GM19193 (cell line): Measurements from ENCODE around the gene DIP2A.

ENCODE experiments used
- POLR2A ChIP-seq: IDR thresholded peaks from 4 replicates; pipeline ENCODE4 v1.6.1; 2011; ENCODE audit not compliant: insufficient read depth, insufficient read length; ENCODE audit errors: extremely low read depth

The DIP2A gene

DNA sequence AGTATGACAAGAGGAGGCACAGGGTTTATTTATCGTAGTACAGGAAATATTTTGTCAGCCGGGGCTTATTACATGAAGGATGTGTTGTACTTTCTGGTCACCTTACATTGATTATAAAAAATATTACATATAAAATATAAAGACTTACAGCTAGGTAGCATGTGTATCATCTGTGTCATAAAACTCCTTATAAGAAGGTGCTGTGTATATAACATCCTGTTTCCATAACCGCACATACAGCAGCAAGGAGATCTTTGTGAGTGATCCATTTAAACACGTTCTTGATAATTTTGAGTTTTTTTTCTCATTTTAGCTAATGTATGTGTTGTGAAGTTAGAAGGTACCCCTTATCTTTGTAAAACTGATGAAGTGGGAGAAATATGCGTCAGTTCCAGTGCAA lies 86.1 kb downstream of the DIP2A start:
- no peak for TF ChIP-seq POLR2A

DNA sequence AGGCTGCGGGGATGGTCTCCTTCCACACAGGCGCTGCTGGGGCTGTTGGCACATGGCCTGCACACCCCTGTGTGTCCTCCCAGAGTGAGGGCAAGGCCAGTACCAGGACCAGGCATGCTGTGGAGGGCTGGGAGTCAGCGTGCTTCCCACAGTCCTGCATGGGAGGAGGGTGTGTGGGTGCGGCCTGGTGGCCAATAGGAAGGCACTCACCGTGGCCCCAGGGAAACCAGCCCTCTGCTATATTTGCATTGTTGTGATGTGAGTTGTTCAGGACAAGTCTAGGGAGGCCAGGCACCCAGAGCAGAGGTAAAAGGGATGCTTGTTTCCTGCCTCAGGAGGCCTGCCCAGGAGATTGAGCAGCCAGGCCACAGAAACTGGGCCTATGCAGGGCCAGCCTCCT lies 86.7 kb downstream of the DIP2A start:
- TF ChIP-seq POLR2A = no peak

DNA sequence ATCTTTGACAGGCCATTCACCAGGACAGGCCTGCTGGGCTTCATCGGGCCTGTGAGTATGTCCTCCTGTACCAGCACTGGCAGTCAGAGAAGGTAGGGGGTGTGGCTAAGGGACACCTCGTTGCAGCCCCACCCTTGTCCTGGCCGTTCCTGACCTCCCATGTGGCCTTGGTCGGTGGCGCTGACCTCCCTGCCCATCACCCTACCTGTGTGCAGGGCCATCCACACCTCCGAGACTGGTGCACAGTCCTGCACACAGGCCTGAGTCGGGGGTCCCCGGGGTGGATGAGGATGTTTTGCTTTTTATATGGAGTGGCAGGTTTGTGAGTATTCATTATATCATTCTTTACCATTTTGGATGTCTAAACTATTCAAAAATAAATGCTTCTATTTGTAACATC lies 87.2 kb downstream of the DIP2A start:
- TF ChIP-seq POLR2A = no peak

- no peak for TF ChIP-seq POLR2A
These were observed 88.1 kb downstream of the DIP2A start for GRCh38 chr21:46546799-46547198.

DNA sequence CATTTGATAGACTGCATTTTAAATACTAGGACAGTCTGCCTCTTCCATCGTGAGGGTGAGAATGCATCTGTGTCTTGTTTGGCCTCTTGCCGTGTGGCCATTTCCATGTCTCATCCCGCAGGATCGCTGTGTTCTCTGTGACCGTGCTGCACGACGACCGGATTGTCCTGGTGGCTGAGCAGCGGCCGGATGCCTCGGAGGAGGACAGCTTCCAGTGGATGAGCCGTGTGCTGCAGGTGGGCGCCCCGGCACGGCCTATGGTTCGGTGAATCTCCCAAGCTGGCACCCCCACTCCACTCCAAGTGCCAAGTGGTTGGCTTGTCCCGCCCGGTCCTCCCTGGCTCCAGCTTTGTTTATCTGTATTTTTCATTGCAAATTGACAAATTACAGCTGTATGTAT lies 91.0 kb downstream of the DIP2A start:
- no peak for TF ChIP-seq POLR2A

DNA sequence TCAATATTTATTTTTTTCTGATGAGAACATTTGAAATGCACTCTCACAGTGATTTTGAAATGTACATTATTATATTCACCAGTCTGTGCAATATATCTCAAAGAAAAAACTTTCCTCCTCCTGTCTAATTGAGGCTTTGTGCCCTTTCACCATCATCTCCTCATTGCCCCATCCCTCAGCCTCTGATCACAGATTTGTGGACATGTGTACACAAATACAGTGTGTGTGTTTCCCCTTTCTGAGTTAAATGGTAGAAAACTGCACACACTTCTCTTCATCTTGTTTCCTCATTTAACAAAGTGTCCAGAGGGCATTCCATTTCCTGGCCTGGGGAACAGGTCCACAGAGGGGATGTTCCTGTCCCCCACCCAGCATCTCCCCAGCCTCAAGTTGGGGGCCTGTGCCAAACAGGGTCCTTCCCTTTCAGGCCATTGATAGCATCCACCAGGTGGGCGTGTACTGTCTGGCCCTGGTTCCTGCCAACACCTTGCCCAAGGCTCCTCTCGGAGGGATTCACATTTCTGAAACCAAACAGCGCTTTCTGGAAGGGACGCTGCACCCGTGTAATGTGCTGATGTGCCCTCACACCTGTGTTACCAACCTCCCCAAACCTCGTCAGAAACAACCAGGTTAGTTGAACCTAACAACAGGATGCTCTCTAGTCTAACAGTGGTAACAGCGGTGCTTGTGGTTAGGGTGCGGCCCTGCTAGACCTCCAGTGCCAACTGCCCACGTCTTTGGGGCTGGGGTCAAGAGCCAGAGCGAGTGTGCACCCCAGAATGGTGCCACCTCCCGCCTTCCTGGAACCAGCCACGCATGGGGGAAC lies 91.6 kb downstream of the DIP2A start:
- no peak for TF ChIP-seq POLR2A

GRCh38 chr21:46551636-46552241 lies 93.0 kb downstream of the DIP2A start:
- TF ChIP-seq POLR2A = no peak

GRCh38 chr21:46552274-46552673 lies 93.6 kb downstream of the DIP2A start:
- TF ChIP-seq POLR2A = no peak

GRCh38 chr21:46552865-46553379 lies 94.2 kb downstream of the DIP2A start:
- no peak for TF ChIP-seq POLR2A

DNA sequence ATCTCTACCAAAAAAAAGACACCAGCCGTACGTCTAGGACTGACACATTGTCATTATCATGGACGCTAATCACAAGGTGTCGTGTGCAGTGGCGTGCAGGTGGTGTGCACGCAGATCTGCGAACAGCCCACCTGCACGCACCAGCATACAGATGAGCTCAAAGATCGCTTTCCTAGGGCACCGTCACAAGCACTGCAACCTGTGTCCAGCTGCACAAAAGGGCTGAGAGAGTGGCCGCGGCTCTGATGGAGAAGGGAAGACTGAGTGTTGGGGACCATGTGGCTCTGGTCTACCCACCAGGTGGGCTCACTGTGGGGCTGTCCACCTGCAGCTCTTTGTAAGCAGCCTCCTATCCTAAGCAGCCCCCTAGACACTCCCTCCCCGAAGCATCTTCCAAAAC lies 95.3 kb downstream of the DIP2A start:
- TF ChIP-seq POLR2A = no peak

GRCh38 chr21:46554431-46555224 lies 95.9 kb downstream of the DIP2A start:
- TF ChIP-seq POLR2A = no peak

- no peak for TF ChIP-seq POLR2A
These were observed 96.5 kb downstream of the DIP2A start for GRCh38 chr21:46555225-46555617.

DNA sequence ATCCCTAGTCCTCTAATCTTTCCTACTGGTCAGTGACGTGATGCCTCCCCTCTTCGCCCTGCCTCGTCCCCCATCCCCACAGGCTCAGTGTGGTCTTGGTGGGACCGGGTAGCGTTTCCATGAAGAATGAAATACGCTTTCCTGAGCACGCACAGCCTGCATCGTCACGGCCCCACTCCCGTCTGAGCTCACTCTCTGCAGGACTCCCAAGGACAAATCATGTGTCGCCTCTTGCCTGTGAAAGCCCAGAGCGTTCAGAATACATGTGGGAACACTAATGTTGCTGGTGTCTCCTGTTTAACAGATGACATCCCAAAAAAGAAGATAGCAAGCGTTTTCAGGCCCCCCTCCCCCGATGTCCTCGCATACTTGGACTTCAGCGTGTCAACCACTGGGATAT lies 97.0 kb downstream of the DIP2A start:
- TF ChIP-seq POLR2A = no peak

DNA sequence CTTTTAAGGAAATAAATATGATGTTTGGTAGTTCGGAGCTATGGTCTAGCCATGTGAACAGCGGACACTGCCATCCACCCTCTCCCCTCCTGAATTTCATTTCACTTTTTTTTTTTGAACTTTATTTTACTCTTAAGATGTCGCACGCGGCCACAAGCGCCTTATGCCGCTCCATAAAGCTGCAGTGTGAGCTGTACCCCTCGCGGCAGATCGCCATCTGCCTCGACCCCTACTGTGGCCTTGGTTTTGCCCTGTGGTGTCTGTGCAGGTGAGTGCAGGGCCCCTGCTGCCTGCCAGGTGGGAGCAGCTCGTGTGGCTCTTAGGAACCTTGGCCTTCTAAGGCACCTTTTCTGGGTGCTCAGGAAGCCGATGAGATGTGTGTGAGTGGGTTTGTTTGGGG lies 98.1 kb downstream of the DIP2A start:
- no peak for TF ChIP-seq POLR2A

GRCh38 chr21:46557469-46557868 lies 98.8 kb downstream of the DIP2A start:
- TF ChIP-seq POLR2A = no peak
